Measurements from ENCODE around the gene AKT2. TPM values are rescaled to one million over a fixed set of nuclear protein-coding genes. Genes with fewer than 3 reads are reported as not detected.

AKT2 gene
- total and polyA plus RNA-seq, 12 donors: 56.7 to 147 (median 123) TPM

GRCh38 chr19:40262422-40262821, 22.7 kb downstream of the AKT2 start:
- DNase-seq: no peak
- no peak for TF ChIP-seq CTCF (IDR thresholded peaks at IDR 0.05)
- H3K4me1 ChIP-seq: peaks cover 0 to 33% (median 18%) of the 10 kb centered on the region in 9 donors
- no peak overlapping the region for H3K27ac ChIP-seq
- ATAC-seq: no peak
- 91 to 92% methylated on average over 3 of the region's 3 CpGs for WGBS, 2 donors
- H3K36me3 ChIP-seq: peaks cover 0 to 40% (median 7%) of the 10 kb centered on the region in 9 donors
- H3K4me3 ChIP-seq: no peak overlapping the region
- H3K9me3 ChIP-seq: no peaks in the 10 kb centered on the region
- intact Hi-C loops (cut with DNase I): no loop called here
- no peaks in the 10 kb centered on the region for H3K27me3 ChIP-seq

GRCh38 chr19:40261631-40262030, 23.5 kb downstream of the AKT2 start:
- no peak for ATAC-seq
- no peak for TF ChIP-seq CTCF (IDR thresholded peaks at IDR 0.05)
- H3K9me3 ChIP-seq: no peaks in the 10 kb centered on the region
- 87 to 88% methylated on average over 8 of the region's 8 CpGs for WGBS, 2 donors
- peaks cover 0 to 45% (median 8%) of the 10 kb centered on the region in 9 donors for H3K36me3 ChIP-seq
- peaks cover 0 to 32% (median 15%) of the 10 kb centered on the region in 9 donors for H3K4me1 ChIP-seq
- H3K27me3 ChIP-seq: no peaks in the 10 kb centered on the region
- no peak for DNase-seq
- no peak overlapping the region for H3K4me3 ChIP-seq
- H3K27ac ChIP-seq: no peak overlapping the region
- intact Hi-C loops (cut with DNase I): no loop called here

- peak; percentile 40 to 54 for DNase-seq
- Histone ChIP-seq H3K27me3 (no peaks in the 10 kb centered on the region), H3K27ac (peak overlapping the region in 4 of 10 donors; percentile 7 to 30 (median 24)), H3K36me3 (peaks cover 0 to 53% (median 32%) of the 10 kb centered on the region in 9 donors), H3K4me3 (no peak overlapping the region), H3K9me3 (no peaks in the 10 kb centered on the region), H3K4me1 (peaks cover 0 to 32% (median 9%) of the 10 kb centered on the region in 9 donors)
- ATAC-seq: peak; percentile 60 to 89 (median 82)
- intact Hi-C loops (cut with DNase I): no loop called here
- TF ChIP-seq CTCF (IDR thresholded peaks at IDR 0.05): no peak
- whole genome bisulfite sequencing, 2 donors: 66 to 70% methylated on average over 9 of the region's 9 CpGs
These were observed 28.0 kb downstream of the AKT2 start for GRCh38 chr19:40257096-40257517.

GRCh38 chr19:40256512-40256911, 28.6 kb downstream of the AKT2 start:
- H3K27me3 ChIP-seq: no peaks in the 10 kb centered on the region
- intact Hi-C loops (cut with DNase I): no loop called here
- peak in 5 of 8 donors; percentile 4 to 17 (median 9) for ATAC-seq

More at GRCh38 chr19:40256512-40256911, 28.6 kb downstream of the AKT2 start:
- DNase-seq: no peak
- Histone ChIP-seq H3K4me1 (peaks cover 0 to 32% (median 9%) of the 10 kb centered on the region in 9 donors), H3K4me3 (no peak overlapping the region), H3K36me3 (peaks cover 0 to 54% (median 32%) of the 10 kb centered on the region in 9 donors), H3K9me3 (no peaks in the 10 kb centered on the region), H3K27ac (peak overlapping the region in 4 of 10 donors; percentile 7 to 30 (median 24))
- TF ChIP-seq CTCF (IDR thresholded peaks at IDR 0.05): no peak
- WGBS, 2 donors: 92% methylated on average over 8 of the region's 8 CpGs

Measured in heart right ventricle (tissue), 16 donors.